Measurements from ENCODE around the gene PPARG.

Gene PPARG

DNA sequence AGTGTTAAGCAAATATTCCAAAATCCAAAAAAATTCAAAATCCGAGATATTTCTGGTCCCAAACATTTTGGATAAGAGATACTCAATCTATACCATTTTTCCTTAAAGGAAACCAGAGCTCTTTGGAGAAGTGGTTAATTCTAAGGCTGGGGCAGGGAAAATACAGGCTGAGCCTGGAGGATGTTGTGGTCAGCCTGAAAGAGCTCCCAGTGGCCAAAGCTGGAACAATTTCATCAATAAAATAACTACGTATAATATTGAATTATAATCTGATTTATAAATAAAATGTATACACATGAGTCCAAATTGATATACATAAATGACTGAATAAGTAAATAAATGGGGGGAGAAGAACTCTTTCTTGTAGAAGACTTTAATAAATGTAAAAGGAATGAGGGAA is 24.6 kb downstream of the PPARG start:
- no peak for DNase-seq (ENCODE audit: low spot score)

DNA sequence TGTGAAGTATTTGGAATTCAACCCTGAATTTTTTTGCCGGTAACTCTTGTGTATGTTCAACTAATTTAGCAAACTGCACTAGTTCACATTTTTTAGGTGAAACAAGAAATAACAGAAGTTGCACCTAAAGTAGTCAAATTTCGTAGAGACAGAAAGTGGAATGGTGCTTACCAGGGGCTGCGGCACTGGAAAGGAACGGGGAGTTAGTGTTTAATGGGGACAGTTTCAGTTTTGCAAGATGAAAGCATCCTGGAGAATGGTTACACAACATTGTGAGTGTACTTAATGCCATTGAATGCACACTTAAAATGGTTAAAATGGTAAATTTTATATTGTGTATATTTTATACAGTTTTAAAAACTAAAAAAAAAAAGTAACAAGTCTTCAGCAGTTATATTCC is 27.4 kb downstream of the PPARG start:
- no peak for DNase-seq (ENCODE audit: low spot score)

GRCh38 chr3:12316729-12317351 is 28.0 kb downstream of the PPARG start:
- DNase-seq (ENCODE audit: low spot score) = no peak

- DNase-seq (ENCODE audit: low spot score) = no peak
Observed at GRCh38 chr3:12317914-12318313, 29.0 kb downstream of the PPARG start.

- DNase-seq (ENCODE audit: low spot score) = no peak
Observed at GRCh38 chr3:12318758-12319621, 30.1 kb downstream of the PPARG start.

DNA sequence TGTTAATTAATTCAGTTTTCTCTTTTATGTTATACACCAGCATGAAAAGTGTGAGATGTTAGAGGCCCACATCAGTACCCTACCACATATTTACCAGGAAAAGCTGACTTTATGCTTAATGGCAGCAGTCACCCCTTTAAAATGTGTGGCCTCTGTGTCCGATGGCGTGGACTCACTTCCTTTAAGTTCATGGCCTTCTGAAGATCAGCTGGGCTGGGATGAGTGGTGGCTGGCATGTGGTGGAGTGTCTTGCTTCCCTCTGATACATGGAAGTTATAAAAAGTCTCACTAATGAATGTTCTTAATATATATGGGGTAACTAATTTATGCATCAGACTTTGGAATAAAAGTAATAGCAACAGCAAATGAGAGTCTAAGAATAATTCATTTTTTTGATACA is 32.1 kb downstream of the PPARG start:
- DNase-seq (ENCODE audit: low spot score) = no peak

DNA sequence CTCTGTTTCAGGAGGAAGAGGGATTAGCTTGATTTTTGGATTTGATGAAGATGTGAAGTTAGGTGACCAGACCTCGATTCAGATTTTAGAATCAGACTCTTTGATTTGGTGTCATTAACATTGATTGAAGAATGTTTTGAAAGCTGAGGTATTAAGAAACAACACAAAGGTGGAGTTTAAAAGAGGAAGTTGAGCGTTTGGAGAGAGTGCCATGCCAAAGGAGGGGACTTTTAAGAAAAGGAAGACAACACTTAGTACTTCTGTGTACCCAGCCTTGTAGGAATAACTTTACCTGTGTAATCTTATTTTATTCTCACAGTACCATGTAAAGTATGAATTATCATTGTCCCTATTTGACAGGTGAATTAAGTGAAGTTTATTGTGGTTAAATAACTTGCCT is 34.4 kb downstream of the PPARG start:
- no peak for DNase-seq (ENCODE audit: low spot score)

GRCh38 chr3:12325586-12326515 is 37.0 kb downstream of the PPARG start:
- DNase-seq (ENCODE audit: low spot score) = no peak

GRCh38 chr3:12327021-12327420 is 38.2 kb downstream of the PPARG start:
- DNase-seq (ENCODE audit: low spot score) = no peak

DNA sequence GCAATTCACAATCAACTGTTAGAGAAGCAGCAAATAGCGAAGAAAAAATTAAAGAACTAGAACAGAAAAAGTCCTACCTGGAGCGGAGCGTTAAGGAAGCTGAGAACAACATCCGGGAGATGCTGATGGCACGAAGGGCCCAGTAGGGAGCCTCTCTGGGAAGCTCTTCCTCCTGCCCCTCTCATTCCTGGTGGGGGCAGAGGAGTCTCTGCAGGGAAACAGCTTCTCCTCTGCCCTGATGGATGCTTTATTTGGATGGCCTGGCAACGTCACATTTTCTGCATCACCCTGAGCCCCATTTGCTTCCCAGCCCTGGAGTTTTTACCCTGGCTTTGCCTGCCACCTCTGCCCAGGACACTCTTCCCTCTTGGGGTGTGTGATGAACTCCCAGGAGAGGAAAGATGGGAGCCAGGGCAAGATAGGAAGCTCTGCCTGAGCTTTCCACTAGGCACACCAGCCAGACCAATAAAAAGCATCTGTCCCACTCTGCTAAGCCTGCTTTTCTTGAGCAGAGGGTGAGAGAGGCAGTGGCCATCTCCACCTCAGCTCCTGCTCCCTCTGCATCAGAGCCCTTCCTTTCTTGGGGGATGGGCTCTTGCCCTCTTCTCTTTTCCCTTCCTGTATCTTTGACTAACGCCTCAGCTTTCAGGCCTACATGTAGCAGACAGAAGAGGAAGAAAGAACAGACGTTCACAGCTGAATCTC is 39.4 kb downstream of the PPARG start:
- DNase-seq (ENCODE audit: low spot score) = no peak

GRCh38 chr3:12328837-12329462 is 40.1 kb downstream of the PPARG start:
- DNase-seq (ENCODE audit: low spot score) = no peak

DNA sequence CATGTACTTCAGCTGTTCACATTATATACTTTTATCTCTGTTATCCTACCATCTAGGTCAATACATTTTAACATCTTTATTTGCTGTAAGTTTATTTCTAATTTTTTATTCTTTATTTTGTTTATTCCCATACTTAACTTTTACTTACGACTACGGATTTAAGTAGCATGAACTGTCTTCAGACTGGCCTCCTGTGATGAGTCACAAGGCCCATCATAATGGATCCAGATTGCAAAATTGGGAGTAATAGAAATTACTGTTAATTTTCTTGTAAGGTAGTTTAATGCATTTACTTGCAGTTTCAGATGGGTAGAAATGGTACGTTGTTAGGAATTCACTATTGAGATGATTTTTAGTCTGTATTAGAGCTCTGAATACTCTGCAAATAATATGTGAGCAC is 45.9 kb downstream of the PPARG start:
- DNase-seq (ENCODE audit: low spot score) = no peak

GRCh38 chr3:12335421-12335820 is 46.6 kb downstream of the PPARG start:
- DNase-seq (ENCODE audit: low spot score) = no peak

- DNase-seq (ENCODE audit: low spot score) = no peak
Observed at GRCh38 chr3:12336099-12336498, 47.2 kb downstream of the PPARG start.

DNA sequence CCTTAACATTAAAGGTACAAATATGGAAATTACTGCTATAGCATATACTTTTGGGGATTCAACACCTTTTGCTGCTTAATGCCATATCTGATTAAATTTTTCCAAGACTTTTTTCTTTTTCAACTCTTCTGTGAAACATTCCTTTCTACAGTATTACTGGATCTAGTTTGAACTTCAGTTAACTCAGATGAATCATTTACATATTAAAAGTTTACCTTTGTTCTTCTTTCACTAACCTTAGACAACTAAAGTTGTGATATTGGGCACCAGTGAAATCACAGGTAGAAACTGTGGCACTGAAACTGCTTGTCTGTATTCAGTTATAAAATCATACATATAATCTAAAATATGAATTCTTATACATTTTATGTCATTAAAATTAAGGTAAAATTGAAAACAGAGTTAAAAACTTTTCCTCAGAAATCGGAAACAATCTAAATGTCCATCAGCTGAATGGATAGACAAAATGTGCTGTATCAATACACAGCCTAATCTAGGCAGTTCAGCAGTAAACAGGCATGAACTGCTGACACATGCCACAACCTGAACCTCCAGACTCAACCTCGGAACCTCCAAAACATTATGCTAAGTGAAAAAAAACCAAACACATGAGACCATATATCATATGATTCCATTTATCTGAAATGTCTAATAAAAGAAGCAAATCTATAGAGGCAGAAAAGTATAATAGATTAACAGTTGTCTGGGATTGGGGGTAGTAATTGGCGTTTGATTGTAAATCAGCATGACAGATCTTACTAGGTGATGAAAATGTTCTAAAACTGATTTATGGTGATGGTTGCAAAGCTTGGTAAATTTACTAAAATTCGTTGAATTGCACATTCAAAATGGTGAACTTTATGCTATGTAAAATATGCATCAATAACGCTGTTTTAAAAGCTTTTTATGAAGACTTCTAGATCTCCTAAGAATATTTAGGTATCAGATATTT is 50.0 kb downstream of the PPARG start:
- no peak for DNase-seq (ENCODE audit: low spot score)

- no peak for DNase-seq (ENCODE audit: low spot score)
Observed at GRCh38 chr3:12339701-12340480, 51.0 kb downstream of the PPARG start.

DNA sequence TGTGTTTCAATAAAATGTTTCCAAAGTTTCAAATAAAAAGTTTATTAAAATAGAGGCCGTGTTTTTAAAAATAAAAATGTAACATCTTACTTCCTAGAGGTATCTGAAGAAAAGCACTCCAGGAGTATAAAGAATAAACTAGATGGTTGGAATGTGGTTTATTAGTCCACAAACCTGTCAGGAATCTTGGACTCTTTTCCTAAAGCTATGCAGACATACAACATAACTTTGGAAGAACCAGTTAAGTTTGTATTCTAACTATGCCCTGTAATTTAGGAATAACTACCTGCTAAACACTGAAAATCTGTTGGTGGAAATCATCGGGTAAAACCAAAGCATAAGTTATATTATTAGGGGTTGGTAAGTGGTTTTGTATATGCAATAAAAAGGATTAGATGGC is 51.6 kb downstream of the PPARG start:
- no peak for DNase-seq (ENCODE audit: low spot score)

DNA sequence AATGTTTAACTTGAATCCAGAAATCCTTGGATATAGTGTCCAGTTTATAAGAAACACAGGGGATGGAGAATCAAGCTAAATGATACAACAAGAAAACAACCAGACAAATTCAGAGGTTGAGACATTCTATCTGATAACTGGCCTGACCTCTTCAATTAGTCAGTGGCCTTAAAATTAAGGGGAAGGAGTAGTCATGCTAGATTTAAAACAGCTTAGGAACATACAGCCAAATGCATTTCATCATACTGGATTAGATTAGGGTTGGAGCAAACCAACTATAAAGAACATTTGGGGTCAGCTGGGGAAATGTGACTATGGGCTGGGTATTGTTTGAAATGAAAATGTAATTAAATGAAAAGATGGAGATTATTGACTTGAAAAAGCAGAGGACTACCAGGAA is 53.3 kb downstream of the PPARG start:
- DNase-seq (ENCODE audit: low spot score) = no peak

- no peak for DNase-seq (ENCODE audit: low spot score)
Observed at GRCh38 chr3:12343047-12343501, 54.2 kb downstream of the PPARG start.

Data from kidney capillary endothelial cell (primary cell).